HG03139 (cell line): ENCODE measurements around the gene HS3ST2.
"Not testable (repeated sequence)": the region's sequence is repeated elsewhere in the genome, so short reads cannot be mapped to it uniquely, and the experiment has no call there.

Source experiments
- ATAC-seq: cut with Tn5 transposase; IDR thresholded peaks from one replicate; pipeline ENCODE4 v1.9.1; 2021; ENCODE audit not compliant: unreplicated experiment

The HS3ST2 gene

DNA sequence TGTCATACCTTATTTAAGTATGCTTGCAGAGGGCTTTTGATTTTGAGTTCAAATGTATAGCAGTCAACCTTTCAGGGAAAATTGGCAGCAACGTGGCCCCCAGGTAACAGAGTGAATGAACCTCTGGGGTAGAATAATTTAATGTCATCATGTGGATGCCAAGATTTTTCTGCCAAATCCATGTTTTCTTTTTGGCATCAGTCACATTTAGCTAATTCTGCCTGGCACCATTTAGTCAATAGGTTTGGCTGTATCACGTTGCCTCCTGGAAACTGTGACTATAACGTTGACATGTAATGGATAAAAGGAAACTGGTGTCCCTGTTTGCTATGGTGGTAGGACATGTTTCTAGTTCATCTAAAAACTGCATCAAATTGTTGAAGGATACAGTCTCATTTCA is 115.5 kb downstream of the HS3ST2 start:
- no peak for ATAC-seq

GRCh38 chr16:22932032-22932771 is 118.2 kb downstream of the HS3ST2 start:
- ATAC-seq = no peak

DNA sequence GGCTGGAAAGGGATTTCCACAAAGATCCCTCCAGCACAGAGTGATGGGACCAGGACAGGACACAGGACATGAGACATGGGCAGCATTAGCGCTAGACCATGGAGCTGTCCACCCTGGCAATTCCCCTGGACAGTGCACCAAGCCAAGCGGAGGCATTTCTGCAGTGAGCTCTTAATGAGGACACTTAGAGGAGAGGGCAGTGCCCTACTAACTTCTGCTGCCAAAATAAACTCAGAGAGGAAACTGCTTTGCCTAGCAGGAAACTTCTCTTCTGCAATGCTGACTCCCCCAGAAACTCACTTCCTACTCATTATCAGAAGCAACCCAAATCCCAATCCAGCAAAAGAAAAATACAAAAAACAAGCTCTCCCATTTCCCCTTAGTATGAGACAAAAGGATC is 119.2 kb downstream of the HS3ST2 start:
- ATAC-seq = no peak

DNA sequence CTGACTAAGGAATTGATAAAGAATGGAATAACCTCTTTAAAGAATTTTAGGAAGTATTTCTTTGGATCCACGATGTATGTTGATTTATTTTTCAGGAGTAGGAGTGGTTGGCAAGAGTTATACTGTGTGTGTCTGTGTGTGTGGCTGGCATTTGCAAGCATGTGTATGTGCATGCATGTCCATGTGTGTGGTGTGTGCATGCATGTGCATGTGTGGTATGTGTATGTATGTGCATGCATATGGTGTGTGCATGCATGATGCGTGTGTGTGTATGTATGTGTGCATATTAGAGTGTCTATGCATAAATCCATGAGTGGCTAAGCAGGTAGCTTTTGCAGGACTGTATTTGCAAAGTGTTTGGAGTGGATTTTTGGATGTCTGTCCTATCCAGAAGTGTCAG is 120.8 kb downstream of the HS3ST2 start:
- ATAC-seq = no peak

GRCh38 chr16:22937169-22937568 is 123.2 kb downstream of the HS3ST2 start:
- ATAC-seq = no peak

DNA sequence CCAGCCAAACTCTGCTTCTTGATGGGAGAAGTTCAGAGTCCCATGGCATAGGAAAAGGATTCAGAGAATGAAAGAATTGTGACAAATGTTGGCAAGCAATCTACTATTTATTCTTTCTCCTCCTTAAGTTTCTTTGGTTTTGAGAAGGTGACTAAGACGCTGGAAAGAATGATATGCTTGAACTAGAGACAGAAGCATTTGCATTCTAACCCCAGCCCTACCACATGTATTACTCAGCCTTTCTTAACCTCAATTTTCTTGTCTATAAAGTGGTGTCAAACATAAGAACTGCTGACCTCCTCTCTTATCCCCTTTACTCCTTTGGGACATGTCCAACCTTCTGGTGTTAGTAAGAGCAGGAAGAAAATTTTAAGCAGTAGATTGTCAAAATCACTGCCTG is 124.7 kb downstream of the HS3ST2 start:
- no peak for ATAC-seq

- not testable (repeated sequence) for ATAC-seq
Observed at GRCh38 chr16:22939744-22940363, 125.9 kb downstream of the HS3ST2 start.

GRCh38 chr16:22941970-22942501 is 128.1 kb downstream of the HS3ST2 start:
- no peak for ATAC-seq

GRCh38 chr16:22942811-22943210 is 128.8 kb downstream of the HS3ST2 start:
- ATAC-seq = no peak

DNA sequence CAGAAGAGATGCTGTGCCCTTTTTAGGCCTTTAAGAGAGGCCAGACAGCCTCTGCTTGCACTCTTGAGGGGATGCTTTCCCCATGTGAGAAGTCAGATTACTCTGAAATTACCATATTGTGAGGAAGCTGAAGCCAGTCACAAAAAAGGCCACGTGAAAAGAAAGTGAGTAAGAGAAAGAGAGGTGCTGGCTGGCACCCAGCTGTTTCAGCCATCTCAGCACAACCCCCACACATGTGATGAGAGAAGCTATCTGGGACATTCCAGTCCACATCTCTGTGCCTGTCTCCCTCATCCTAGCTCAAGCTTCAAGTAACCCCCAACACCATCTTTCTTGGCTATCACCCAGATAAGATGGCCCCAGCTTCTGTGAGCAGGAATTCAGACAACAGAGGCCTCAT is 131.4 kb downstream of the HS3ST2 start:
- no peak for ATAC-seq

DNA sequence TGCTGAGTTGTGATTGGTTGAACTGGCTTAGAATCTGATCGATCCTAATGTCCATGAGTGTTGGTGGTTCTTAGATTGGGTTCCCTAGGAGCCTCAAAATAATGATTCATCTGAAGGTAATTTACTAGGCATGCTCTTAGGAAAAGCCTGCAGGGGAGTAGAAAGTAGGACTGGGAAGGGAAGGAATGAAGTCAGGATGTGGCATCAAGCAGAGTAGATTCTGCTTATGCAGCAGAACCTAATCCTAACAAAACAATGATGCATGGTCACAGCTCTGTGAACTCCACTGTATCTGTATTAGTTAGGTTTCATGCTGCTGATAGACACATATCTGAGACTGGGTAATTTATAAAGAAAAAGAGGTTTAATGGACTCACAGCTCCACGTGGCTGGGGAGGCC is 132.5 kb downstream of the HS3ST2 start:
- ATAC-seq = no peak

- ATAC-seq = no peak
Observed at GRCh38 chr16:22948058-22948602, 134.2 kb downstream of the HS3ST2 start.

DNA sequence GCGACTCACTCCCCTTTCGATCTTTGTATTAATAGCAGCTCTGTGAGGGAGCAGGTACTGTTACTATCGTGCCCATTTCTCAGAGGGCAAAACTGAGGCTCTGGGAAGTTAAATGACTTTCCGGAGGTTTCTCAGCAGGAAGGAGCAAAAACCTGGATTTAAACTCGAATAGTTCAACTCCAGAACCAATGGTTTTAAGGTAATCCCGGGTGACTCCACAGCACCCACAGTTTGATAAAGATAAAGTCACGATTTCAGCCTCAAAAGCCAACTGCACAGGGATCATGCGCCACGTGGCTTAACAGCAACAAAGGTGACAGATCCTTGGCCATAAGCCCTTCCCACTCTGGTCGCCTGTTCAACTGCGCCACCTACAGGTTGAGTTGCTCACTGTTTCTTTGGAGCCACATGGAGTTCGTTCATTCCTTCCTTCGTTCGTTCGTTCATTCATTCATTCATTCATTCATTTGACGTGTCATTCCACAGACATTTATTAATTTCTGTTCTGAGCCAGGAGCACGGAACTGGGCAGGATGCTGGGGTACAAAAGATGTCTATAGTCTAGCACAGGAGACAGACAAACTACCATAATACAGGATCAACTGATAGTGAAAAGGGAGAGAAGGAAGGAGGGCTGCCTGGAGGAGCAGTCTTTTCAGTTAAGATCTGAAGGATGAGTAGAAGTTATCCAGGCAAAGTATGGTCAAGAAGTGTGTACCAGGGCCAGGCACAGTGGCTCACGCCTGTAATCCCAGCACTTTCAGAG is 134.8 kb downstream of the HS3ST2 start:
- ATAC-seq = no peak

GRCh38 chr16:22955461-22956070 is 141.6 kb downstream of the HS3ST2 start:
- ATAC-seq = no peak

GRCh38 chr16:22961206-22961605 is 147.2 kb downstream of the HS3ST2 start:
- no peak for ATAC-seq

DNA sequence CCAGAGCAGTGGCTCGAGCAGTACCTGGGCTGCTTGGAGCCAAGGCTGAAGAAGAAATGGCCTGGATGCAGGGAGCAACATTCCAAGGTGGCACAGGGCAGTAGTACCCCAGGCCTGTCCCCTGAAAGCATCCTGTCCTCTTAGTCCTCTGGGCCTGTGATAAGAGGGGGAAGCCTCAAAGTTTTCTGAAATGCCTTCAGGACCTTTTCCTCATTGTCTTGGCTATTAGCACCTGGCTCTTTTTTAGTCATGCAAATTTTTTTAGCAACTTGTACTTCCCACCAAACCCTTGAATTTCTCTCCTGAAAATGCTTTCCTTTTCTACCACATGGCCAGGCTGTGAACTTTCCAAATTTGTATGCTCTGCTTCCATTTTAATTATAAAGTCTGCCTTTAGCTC is 148.9 kb downstream of the HS3ST2 start:
- no peak for ATAC-seq
